Activated T-helper 1 cell treated with anti-CD3 and anti-CD28 coated beads, Interleukin-12 subunit alpha, Interleukin-12 subunit beta, Interleukin-2, Interleukin-4 antibody, amounts not matched to agents 30 ng/mL and 10 ng/mL and 1 ng/mL, durations not matched to agents 14 hours and 24 hours and 36 hours (primary cell): ENCODE measurements around the gene BDNF. TPM values are rescaled to one million over a fixed set of nuclear protein-coding genes. Genes with fewer than 3 reads are reported as not detected.
"Not testable (repeated sequence)": the region's sequence is repeated elsewhere in the genome, so short reads cannot be mapped to it uniquely, and the experiment has no call there.

Source experiments
- DNase-seq: peaks from one replicate; pipeline ENCODE4 v3.0.0; 2021; ENCODE audit warnings: low spot score
- H3K27ac Mint-ChIP-seq: one replicate; pipeline ENCODE4 v1.8.0; 2021; ENCODE audit warnings: mild to moderate bottlenecking, mixed read lengths
- H3K27me3 Mint-ChIP-seq: one replicate; pipeline ENCODE4 v1.8.0; 2022; ENCODE audit warnings: mild to moderate bottlenecking, moderate library complexity, mixed read lengths; ENCODE audit not compliant: insufficient read depth
- H3K36me3 Mint-ChIP-seq: one replicate; pipeline ENCODE4 v1.8.0; 2021; ENCODE audit warnings: low read depth, mixed read lengths
- H3K4me1 Mint-ChIP-seq: one replicate; pipeline ENCODE4 v1.8.0; 2021; ENCODE audit warnings: low read depth, mixed read lengths
- H3K4me3 Mint-ChIP-seq: one replicate; pipeline ENCODE4 v1.8.0; 2021; ENCODE audit warnings: mild to moderate bottlenecking, moderate library complexity, mixed read lengths
- H3K9me3 Mint-ChIP-seq: one replicate; pipeline ENCODE4 v1.8.0; 2021; ENCODE audit warnings: mixed read lengths
- intact Hi-C: fragments of 100-400 bp; cut with micrococcal nuclease; formaldehyde crosslinking; loops from one replicate; pipeline ENCODE4 v1.15.1; 2024
- total RNA-seq: library from RNA; stranded (reverse); gene quantifications from 2 replicates; pipeline ENCODE4 v1.2.3, GENCODE V29; 2022

BDNF gene
- total RNA-seq, 1 donor from 2014 or later: not detected

DNA sequence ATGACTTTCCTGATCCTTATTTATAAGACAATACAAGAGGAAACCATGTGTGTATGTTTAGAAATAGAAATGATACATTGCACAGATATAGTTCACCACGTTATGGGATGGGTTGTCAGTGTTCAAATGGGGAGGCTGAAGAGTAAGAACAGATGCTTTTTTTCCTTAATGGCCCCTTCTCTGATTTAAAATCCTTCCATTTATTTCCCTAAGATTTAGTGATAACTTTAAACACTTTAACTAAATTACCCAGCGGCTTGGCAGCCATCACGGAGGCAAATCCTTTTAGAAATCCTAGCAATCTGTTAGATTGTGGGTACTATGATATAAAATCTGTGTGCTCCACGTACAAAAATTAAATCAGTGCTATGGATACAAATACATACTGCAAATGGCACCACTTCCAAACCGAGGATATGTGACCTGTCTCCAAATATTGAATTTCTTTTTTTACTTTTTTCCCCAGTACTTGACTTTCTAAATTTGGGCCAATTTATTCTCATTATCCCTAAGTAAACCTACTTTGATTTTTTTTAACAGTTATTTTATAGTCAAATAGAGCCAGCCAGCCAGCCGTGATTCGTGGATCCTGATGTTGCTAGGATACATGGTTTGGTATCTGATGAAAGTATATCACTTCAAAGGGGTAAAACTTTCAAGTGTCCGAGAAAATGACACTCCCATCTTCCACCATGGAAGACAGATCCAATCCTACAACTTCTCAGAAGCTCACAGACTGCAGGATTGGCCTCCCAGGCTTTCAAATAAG lies 46.1 kb downstream of the BDNF start:
- Mint-ChIP-seq H3K9me3 (peaks cover 5% of the 10 kb centered on the region), H3K27ac (no peak overlapping the region), H3K27me3 (no peaks in the 10 kb centered on the region), H3K4me1 (no peaks in the 10 kb centered on the region), H3K36me3 (no peaks in the 10 kb centered on the region), H3K4me3 (no peak overlapping the region)
- intact Hi-C loops: no loop called here
- no peak for DNase-seq

DNA sequence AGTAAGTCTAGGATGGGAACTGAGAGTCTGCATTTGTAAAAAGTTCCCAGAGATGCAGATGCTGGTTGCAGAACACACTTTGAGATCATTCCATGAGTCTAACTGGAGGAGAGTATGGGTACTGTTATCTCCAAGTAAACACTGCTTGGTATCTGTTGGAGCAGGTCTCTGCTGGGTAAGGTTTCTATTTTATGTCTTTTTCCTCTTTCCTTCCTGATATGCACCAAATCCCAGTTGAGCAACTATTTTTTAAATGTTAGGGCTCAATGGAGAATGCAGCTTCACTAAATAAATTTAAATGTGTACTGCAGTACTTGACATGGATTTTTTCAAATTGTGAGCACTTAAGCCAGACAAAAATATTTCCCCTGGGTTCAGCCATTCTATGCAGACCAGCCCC lies 48.5 kb downstream of the BDNF start:
- DNase-seq: no peak
- no peaks in the 10 kb centered on the region for H3K4me1 Mint-ChIP-seq
- intact Hi-C loops: no loop called here
- H3K4me3 Mint-ChIP-seq: no peak overlapping the region
- H3K9me3 Mint-ChIP-seq: no peaks in the 10 kb centered on the region
- no peaks in the 10 kb centered on the region for H3K36me3 Mint-ChIP-seq
- H3K27me3 Mint-ChIP-seq: no peaks in the 10 kb centered on the region
- H3K27ac Mint-ChIP-seq: no peak overlapping the region

DNA sequence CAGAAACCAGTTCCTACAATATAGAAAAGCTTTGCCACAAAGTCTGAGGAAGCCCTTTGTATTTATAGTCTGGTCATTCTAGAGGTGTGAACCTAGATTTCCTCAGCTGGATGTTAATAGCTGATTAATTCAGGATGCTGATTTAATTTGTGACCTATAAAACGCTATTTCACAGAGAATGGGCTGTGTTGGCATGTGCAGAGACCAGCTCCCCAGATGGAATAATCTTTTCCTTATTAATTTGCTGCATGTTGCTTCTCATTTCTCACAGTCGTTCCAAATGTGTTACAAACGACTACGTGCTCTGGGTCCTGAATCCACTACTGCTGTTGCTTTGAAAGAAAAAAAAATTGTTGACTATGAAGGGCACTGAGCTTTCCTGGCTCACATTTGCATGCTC lies 49.3 kb downstream of the BDNF start:
- DNase-seq: no peak
- Mint-ChIP-seq H3K9me3 (no peaks in the 10 kb centered on the region), H3K27ac (no peak overlapping the region), H3K27me3 (no peaks in the 10 kb centered on the region), H3K4me1 (no peaks in the 10 kb centered on the region), H3K36me3 (no peaks in the 10 kb centered on the region), H3K4me3 (no peak overlapping the region)
- intact Hi-C loops: no loop called here

GRCh38 chr11:27649800-27650199 lies 50.5 kb downstream of the BDNF start:
- Mint-ChIP-seq H3K27ac (no peak overlapping the region), H3K9me3 (no peaks in the 10 kb centered on the region), H3K4me3 (no peak overlapping the region), H3K27me3 (no peaks in the 10 kb centered on the region), H3K36me3 (no peaks in the 10 kb centered on the region), H3K4me1 (no peaks in the 10 kb centered on the region)
- no peak for DNase-seq
- intact Hi-C loops: no loop called here

DNA sequence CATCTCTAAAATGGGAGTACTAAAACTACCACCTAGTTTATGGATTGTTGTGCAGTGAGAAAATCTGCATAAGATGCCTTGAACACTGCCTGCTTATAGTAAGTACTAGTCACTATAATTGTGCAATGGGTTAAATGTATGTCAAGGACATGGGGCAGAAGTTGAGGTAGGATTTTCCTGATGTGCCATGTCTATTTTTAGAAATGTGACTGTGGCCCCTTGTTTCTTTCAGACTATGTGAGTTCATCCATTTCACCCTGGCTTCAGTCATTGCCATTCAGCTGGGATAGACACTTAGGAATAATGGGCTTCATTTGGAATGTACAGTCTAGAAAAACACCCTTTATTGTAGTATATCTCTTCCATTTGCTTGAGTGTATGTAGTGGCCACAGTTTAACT lies 51.4 kb downstream of the BDNF start:
- DNase-seq: no peak
- intact Hi-C loops: no loop called here
- Mint-ChIP-seq H3K27ac (no peak overlapping the region), H3K9me3 (no peaks in the 10 kb centered on the region), H3K27me3 (no peaks in the 10 kb centered on the region), H3K4me3 (no peak overlapping the region), H3K4me1 (no peaks in the 10 kb centered on the region), H3K36me3 (no peaks in the 10 kb centered on the region)

DNA sequence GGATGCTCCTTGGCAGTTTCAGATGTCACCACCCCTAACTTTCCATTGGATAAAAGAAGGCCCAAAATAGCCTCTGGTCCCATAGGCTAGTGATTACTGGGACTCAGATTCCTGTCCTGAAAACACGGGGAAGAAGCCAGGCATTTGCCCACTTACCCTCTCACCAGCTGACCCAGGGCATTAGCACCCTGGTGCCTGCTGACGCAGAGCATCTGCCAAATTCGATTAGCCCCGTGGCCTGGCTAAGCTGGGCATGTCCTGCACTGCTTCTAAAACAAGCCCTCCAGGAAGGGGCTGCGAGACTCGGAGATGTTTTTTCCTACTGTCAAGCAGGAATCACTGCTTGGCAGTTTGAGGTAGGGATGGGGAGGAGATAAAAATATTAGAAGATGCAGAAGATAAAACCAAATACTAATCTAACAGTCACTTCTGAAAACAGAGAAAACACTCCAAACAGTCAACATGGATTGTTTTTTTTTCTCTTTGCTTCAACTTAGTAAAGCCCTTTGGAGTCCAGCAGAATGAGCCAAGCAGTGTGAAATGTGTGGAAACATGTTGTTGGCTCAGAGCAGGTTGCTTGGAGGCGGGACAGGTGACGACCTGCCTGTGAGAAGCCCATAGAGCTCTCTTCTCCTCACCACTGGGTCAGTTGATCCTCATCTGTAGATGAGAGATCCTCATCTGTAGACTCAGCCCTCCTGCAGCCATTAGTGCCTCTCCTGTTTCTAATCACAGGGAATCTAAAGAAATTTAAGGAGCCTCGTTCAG lies 54.0 kb downstream of the BDNF start:
- no peaks in the 10 kb centered on the region for H3K36me3 Mint-ChIP-seq
- no peak overlapping the region for H3K27ac Mint-ChIP-seq
- intact Hi-C loops: no loop called here
- no peaks in the 10 kb centered on the region for H3K4me1 Mint-ChIP-seq
- no peaks in the 10 kb centered on the region for H3K9me3 Mint-ChIP-seq
- H3K27me3 Mint-ChIP-seq: no peaks in the 10 kb centered on the region
- no peak overlapping the region for H3K4me3 Mint-ChIP-seq
- DNase-seq: no peak

DNA sequence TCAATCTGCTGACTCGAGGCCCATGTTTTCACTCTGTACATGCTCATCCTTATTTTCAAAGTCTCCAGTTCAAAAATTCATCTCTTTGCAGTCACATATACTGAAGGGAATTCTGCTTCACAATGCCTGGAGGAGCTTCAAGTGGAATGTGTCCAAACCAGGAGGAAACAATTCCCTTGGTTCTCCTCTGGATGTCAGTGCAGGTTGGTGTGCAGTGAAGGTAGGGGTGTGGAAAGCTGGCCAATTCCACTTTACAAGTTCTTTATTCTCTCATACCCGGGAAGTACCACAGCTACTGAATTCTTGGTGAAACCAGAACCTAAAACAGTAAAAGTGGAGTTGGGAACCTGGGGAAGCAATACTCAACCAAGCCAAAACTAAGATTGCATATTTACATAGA lies 57.3 kb downstream of the BDNF start:
- no peaks in the 10 kb centered on the region for H3K4me1 Mint-ChIP-seq
- H3K9me3 Mint-ChIP-seq: no peaks in the 10 kb centered on the region
- H3K36me3 Mint-ChIP-seq: no peaks in the 10 kb centered on the region
- intact Hi-C loops: no loop called here
- H3K4me3 Mint-ChIP-seq: no peak overlapping the region
- no peaks in the 10 kb centered on the region for H3K27me3 Mint-ChIP-seq
- no peak overlapping the region for H3K27ac Mint-ChIP-seq
- no peak for DNase-seq

DNA sequence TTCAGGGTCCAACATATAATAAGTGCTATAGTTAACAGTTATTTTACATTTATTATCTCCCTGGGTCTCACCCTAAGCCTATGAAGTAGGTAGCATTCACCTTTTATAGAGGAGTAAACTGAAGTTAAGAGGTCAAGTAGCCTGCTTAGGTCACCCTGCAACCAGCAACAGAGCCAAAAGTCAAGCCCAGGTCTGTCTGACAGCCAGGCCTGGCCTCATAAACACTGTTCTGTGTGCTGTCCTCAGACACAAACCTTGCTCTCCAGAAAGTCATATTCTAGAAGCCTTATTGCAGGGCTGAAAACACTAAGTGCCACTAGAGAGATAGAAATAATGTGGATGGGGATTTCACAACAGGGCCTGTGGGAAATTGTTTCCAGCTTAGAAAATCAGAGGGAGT lies 59.3 kb downstream of the BDNF start:
- H3K4me1 Mint-ChIP-seq: no peaks in the 10 kb centered on the region
- DNase-seq: no peak
- no peaks in the 10 kb centered on the region for H3K36me3 Mint-ChIP-seq
- no peak overlapping the region for H3K4me3 Mint-ChIP-seq
- peaks cover 4% of the 10 kb centered on the region for H3K9me3 Mint-ChIP-seq
- no peak overlapping the region for H3K27ac Mint-ChIP-seq
- H3K27me3 Mint-ChIP-seq: no peaks in the 10 kb centered on the region
- intact Hi-C loops: no loop called here

DNA sequence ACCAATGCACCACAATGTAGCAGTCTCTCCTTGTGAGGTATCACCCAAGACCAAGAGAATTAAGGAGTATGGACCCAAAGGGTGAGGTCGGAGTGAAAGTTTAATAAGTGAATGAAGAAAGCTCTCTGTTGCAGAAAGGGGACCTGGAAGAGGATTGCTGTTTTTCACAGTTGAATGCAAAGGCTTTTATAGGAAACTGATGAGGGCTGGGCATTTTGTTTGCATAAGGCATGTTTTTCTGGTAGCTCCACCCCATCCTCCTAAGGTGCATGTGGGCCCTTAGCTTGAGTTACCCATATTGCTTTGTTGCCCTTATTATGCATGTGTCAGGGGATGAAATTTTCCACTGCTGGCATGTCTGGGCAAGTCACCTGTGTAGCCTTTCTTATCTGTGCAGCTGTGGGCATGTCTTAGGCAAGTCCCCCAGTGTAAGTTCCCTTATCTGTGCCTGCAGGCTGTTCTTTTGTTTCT lies 64.7 kb downstream of the BDNF start:
- Mint-ChIP-seq H3K4me3 (no peak overlapping the region), H3K36me3 (no peaks in the 10 kb centered on the region), H3K4me1 (no peaks in the 10 kb centered on the region), H3K27ac (no peak overlapping the region), H3K9me3 (peaks cover 8% of the 10 kb centered on the region), H3K27me3 (no peaks in the 10 kb centered on the region)
- intact Hi-C loops: no loop called here
- DNase-seq: no peak

- H3K4me3 Mint-ChIP-seq, intact Hi-C loops, H3K36me3 Mint-ChIP-seq, DNase-seq, H3K27ac Mint-ChIP-seq, H3K4me1 Mint-ChIP-seq, H3K27me3 Mint-ChIP-seq, H3K9me3 Mint-ChIP-seq: not testable (repeated sequence)
Observed at GRCh38 chr11:27634776-27635175, 65.5 kb downstream of the BDNF start.

DNA sequence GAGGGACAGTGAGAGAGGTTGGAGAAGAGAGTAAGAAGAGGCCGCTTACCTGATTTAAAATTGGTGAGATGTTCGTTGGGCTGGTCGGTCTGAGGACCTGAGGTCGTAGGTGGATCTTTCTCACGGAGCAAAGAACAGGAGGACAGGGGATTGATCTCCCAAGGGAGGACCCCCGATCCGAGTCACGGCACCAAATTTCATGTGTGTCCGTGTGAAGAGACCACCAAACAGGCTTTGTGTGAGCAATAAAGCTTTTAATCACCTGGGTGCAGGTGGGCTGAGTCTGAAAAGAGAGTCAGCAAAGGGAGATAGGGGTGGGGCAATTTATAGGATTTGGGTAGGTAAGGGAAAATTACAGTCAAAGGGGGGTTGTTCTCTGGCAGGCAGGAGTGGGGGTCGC lies 66.0 kb downstream of the BDNF start:
- not testable (repeated sequence) for H3K4me3 Mint-ChIP-seq

GRCh38 chr11:27629023-27629422 lies 71.2 kb downstream of the BDNF start:
- DNase-seq, H3K27ac Mint-ChIP-seq, H3K4me3 Mint-ChIP-seq, H3K4me1 Mint-ChIP-seq, H3K36me3 Mint-ChIP-seq, H3K9me3 Mint-ChIP-seq, H3K27me3 Mint-ChIP-seq, intact Hi-C loops: not testable (repeated sequence)

More for the DNA sequence above, 66.0 kb downstream of the BDNF start:
- H3K4me1 Mint-ChIP-seq, H3K27ac Mint-ChIP-seq, H3K9me3 Mint-ChIP-seq, DNase-seq, H3K27me3 Mint-ChIP-seq, intact Hi-C loops, H3K36me3 Mint-ChIP-seq: not testable (repeated sequence)

GRCh38 chr11:27627979-27628378 lies 72.3 kb downstream of the BDNF start:
- H3K27ac Mint-ChIP-seq: no peak overlapping the region
- no peak overlapping the region for H3K4me3 Mint-ChIP-seq
- no peak for DNase-seq
- intact Hi-C loops: no loop called here
- no peaks in the 10 kb centered on the region for H3K27me3 Mint-ChIP-seq
- H3K4me1 Mint-ChIP-seq: no peaks in the 10 kb centered on the region
- no peaks in the 10 kb centered on the region for H3K36me3 Mint-ChIP-seq
- H3K9me3 Mint-ChIP-seq: no peaks in the 10 kb centered on the region
